OCI-LY3 (cell line): ENCODE measurements around the gene SRXN1.

ENCODE experiments used
- H2AFZ ChIP-seq: fragments of 200-600, 300-600 bp; shearing (Covaris generic); 2 replicates; pipeline ENCODE4 v1.6.0; 2014; ENCODE audit warnings: antibody characterized with exemption, low read depth, low read length
- H3K27ac ChIP-seq: fragments of 200-600, 300-600 bp; sonication (generic); 2 replicates; pipeline ENCODE4 v1.5.1; 2014; ENCODE audit warnings: mild to moderate bottlenecking, low read length, moderate library complexity, mixed read lengths
- H3K27me3 ChIP-seq: fragments of 200-600, 300-600 bp; sonication (generic); 2 replicates; pipeline ENCODE4 v1.6.1; 2014; ENCODE audit warnings: low read depth, low read length, mixed read lengths
- H3K36me3 ChIP-seq: fragments of 200-600, 300-600 bp; sonication (generic); replicated peaks from 2 replicates; pipeline ENCODE3; 2014; ENCODE audit warnings: low read depth, low read length, mixed read lengths
- H3K4me1 ChIP-seq: fragments of 300-600, 200-600 bp; sonication (generic); 2 replicates; pipeline ENCODE4 v1.6.1; 2014; ENCODE audit warnings: low read length, mixed read lengths
- H3K4me2 ChIP-seq: fragments of 200-600, 300-600 bp; sonication (generic); 2 replicates; pipeline ENCODE4 v1.6.1; 2014; ENCODE audit warnings: low read length, mixed read lengths
- H3K4me3 ChIP-seq: fragments of 300-600, 200-600 bp; sonication (generic); 2 replicates; pipeline ENCODE4 v1.5.1; 2014; ENCODE audit warnings: antibody characterized with exemption, mild to moderate bottlenecking, low read length, moderate library complexity
- H3K79me2 ChIP-seq: fragments of 300-600, 200-600 bp; shearing (Covaris generic); 2 replicates; pipeline ENCODE4 v1.6.1; 2014; ENCODE audit warnings: mild to moderate bottlenecking, low read length, mixed read lengths
- H3K9ac ChIP-seq: fragments of 300-600, 200-600 bp; shearing (Covaris generic); 2 replicates; pipeline ENCODE4 v1.6.0; 2014; ENCODE audit warnings: mild to moderate bottlenecking, low read length, moderate library complexity
- H3K9me3 ChIP-seq: fragments of 200-600, 300-600 bp; shearing (Covaris generic); 2 replicates; pipeline ENCODE4 v1.6.1; 2014; ENCODE audit warnings: low read length, mixed read lengths; ENCODE audit not compliant: insufficient read depth
- H4K20me1 ChIP-seq: fragments of 200-600, 300-600 bp; sonication (generic); 2 replicates; pipeline ENCODE4 v1.6.1; 2016; ENCODE audit warnings: low read length, mixed read lengths; ENCODE audit not compliant: insufficient read depth
- CTCF ChIP-seq: fragments of 200-600, 300-600 bp; sonication (generic); IDR thresholded peaks from 2 replicates; pipeline ENCODE4 v1.5.1; 2014; ENCODE audit warnings: antibody characterized with exemption, low read length, low read depth
- EZH2phosphoT487 ChIP-seq: fragments of 200-600 bp; shearing (Covaris generic); IDR thresholded peaks from 2 replicates; pipeline ENCODE4 v1.6.1; 2018; ENCODE audit warnings: antibody characterized with exemption, mixed run types, low read depth

SRXN1 gene

GRCh38 chr20:626579-626978, 26.4 kb downstream of the SRXN1 start:
- no peak overlapping the region for H3K4me2 ChIP-seq
- TF ChIP-seq EZH2phosphoT487 = no peak
- no peak for TF ChIP-seq CTCF
- H4K20me1 ChIP-seq = no peaks in the 10 kb centered on the region
- no peak overlapping the region for H3K9ac ChIP-seq
- 0 out of 2 replicates have a peak, but pooled peaks cover 4% of the 10 kb centered on the region for H3K4me1 ChIP-seq
- no peak overlapping the region for H3K27ac ChIP-seq
- H3K36me3 ChIP-seq = no peaks in the 10 kb centered on the region
- no peaks in the 10 kb centered on the region for H3K79me2 ChIP-seq
- no peak overlapping the region for H3K4me3 ChIP-seq
- no peak overlapping the region for H2AFZ ChIP-seq
- H3K27me3 ChIP-seq = peaks cover 7% of the 10 kb centered on the region; the same call in 1 of the 2 replicates
- no peaks in the 10 kb centered on the region for H3K9me3 ChIP-seq

DNA sequence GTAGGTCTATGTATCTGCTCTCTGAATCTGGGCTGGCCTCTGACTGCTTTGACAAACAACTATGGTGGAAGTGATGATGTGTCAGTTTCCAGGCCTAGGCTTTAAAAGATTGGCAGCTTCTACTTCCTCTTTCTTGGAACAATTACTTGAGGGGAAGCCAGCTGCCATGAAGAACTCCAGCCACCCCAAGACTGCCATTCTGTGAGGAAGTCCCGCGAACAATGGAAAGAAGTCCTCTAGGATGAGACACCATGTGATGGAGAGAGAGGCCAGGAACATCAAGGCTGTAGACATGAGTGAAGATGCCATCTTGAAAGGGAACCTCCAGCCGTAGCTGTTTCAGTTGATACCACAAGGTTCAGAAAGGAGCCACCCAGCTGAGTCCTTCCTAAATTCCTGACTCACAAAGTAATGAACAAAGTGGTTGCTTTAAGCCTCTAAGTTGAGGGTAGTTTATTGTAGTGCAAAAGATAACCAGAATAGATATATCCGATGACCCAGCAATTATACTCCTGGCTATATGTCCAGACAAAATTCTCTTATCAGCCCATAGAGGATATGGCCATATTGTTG, 27.6 kb downstream of the SRXN1 start:
- no peak for TF ChIP-seq CTCF
- Histone ChIP-seq H3K79me2 (no peaks in the 10 kb centered on the region), H3K36me3 (no peaks in the 10 kb centered on the region), H3K4me3 (no peak overlapping the region), H3K9ac (no peak overlapping the region), H3K27ac (no peak overlapping the region), H3K4me1 (peaks cover 9% of the 10 kb centered on the region), H2AFZ (no peak overlapping the region), H3K27me3 (peaks cover 5% of the 10 kb centered on the region; the same call in 1 of the 2 replicates), H3K9me3 (no peaks in the 10 kb centered on the region), H3K4me2 (no peak overlapping the region), H4K20me1 (no peaks in the 10 kb centered on the region)

GRCh38 chr20:623704-624103, 29.3 kb downstream of the SRXN1 start:
- Histone ChIP-seq H3K9me3 (no peaks in the 10 kb centered on the region), H3K4me1 (peaks cover 9% of the 10 kb centered on the region), H3K79me2 (no peaks in the 10 kb centered on the region), H3K4me2 (no peak overlapping the region), H3K27me3 (0 out of 2 replicates have a peak, but pooled peaks cover 8% of the 10 kb centered on the region), H4K20me1 (no peaks in the 10 kb centered on the region), H3K27ac (no peak overlapping the region), H3K4me3 (no peak overlapping the region), H3K9ac (no peak overlapping the region), H3K36me3 (no peaks in the 10 kb centered on the region), H2AFZ (no peak overlapping the region)
- TF ChIP-seq EZH2phosphoT487 (no peak), CTCF (no peak)

DNA sequence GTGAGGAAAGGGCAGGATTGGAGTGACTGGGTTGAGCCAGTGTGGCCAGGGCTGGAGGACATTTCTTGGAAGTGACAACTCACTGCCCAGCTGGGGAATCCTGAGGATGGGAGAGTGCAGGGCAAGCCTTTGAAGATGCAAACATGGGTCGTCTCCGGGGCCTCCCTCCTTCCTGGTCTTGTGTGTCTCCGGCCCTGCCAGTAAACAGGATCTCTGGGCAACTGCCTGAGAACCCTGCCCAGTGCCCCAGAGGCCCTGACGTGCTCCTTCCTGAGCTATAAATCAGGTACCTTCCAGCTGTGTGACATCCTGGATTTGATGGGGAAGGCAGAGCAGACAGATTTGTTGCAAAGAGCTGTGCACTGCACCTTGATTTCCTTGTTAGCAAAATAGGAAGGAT, 30.0 kb downstream of the SRXN1 start:
- no peak overlapping the region for H3K9ac ChIP-seq
- no peaks in the 10 kb centered on the region for H4K20me1 ChIP-seq
- no peak overlapping the region for H3K4me3 ChIP-seq
- TF ChIP-seq CTCF = no peak
- no peak for TF ChIP-seq EZH2phosphoT487
- H3K27ac ChIP-seq = no peak overlapping the region
- peaks cover 3% of the 10 kb centered on the region; the same call in 1 of the 2 replicates for H3K9me3 ChIP-seq
- H3K4me2 ChIP-seq = no peak overlapping the region
- H3K79me2 ChIP-seq = no peaks in the 10 kb centered on the region
- no peaks in the 10 kb centered on the region for H3K36me3 ChIP-seq
- no peak overlapping the region for H2AFZ ChIP-seq
- H3K4me1 ChIP-seq = peaks cover 9% of the 10 kb centered on the region
- H3K27me3 ChIP-seq = peaks cover 11% of the 10 kb centered on the region; the same call in 1 of the 2 replicates
